Amniotic epithelial cell (primary cell): ENCODE results near the gene LCE1D.

Source experiments
- DNase-seq: peaks from one replicate; pipeline ENCODE4 v3.0.0-alpha.2; 2010; ENCODE audit warnings: low read depth

The LCE1D gene

GRCh38 chr1:152796421-152796820, at the start of gene LCE1D:
TSS of gene LCE1D (plus strand) at chr1:152796721. CDS start at chr1:152797795, 1,074 bp downstream.
- DNase-seq = no peak

GRCh38 chr1:152747831-152748230, 48.7 kb upstream of the LCE1D start:
- no peak for DNase-seq

- DNase-seq = peak; percentile 6
Observed at GRCh38 chr1:152752225-152752624, 44.3 kb upstream of the LCE1D start.

- DNase-seq = no peak
Observed at GRCh38 chr1:152753586-152753985, 42.9 kb upstream of the LCE1D start.

GRCh38 chr1:152756872-152757271, 39.6 kb upstream of the LCE1D start:
- DNase-seq = no peak

GRCh38 chr1:152757747-152758146, 38.8 kb upstream of the LCE1D start, which contains the start of gene KPRP:
TSS of gene KPRP (plus strand) at chr1:152758025. CDS start at chr1:152759589, 1,564 bp downstream.
- no peak for DNase-seq

GRCh38 chr1:152758636-152759035, 37.9 kb upstream of the LCE1D start:
- no peak for DNase-seq

GRCh38 chr1:152759453-152760173, 36.9 kb upstream of the LCE1D start:
- no peak for DNase-seq

- DNase-seq = no peak
Observed at GRCh38 chr1:152760551-152761190, 35.9 kb upstream of the LCE1D start.

- no peak for DNase-seq
Observed at GRCh38 chr1:152761609-152762213, 34.8 kb upstream of the LCE1D start.

- DNase-seq = peak; percentile 1
Observed at GRCh38 chr1:152768847-152769533, 27.5 kb upstream of the LCE1D start.

GRCh38 chr1:152770411-152770810, 26.1 kb upstream of the LCE1D start:
- DNase-seq = no peak

- DNase-seq = no peak
Observed at GRCh38 chr1:152774875-152775274, 21.6 kb upstream of the LCE1D start, which contains the start of gene LCE1F. TSS of gene LCE1F (plus strand) at chr1:152775140. CDS start at chr1:152776372, 1,232 bp downstream.

- no peak for DNase-seq
Observed at GRCh38 chr1:152776361-152776760, 20.2 kb upstream of the LCE1D start.

GRCh38 chr1:152777510-152778137, 18.9 kb upstream of the LCE1D start:
- no peak for DNase-seq

GRCh38 chr1:152783095-152783494, 13.4 kb upstream of the LCE1D start:
- DNase-seq = no peak

GRCh38 chr1:152786077-152786476, 10.4 kb upstream of the LCE1D start, which contains the start of gene LCE1E:
TSS of gene LCE1E (plus strand) at chr1:152786257. CDS start at chr1:152787300, 1,043 bp downstream.
- no peak for DNase-seq

GRCh38 chr1:152795686-152796085, 835 bp upstream of the LCE1D start:
- DNase-seq = no peak

GRCh38 chr1:152801333-152801732, 4.8 kb downstream of the LCE1D start:
- no peak for DNase-seq

- no peak for DNase-seq
Observed at GRCh38 chr1:152806576-152806975, 10.1 kb downstream of the LCE1D start, which contains the start of gene LCE1C. TSS of gene LCE1C (minus strand) at chr1:152806651. CDS start at chr1:152805478, 1,173 bp downstream.

GRCh38 chr1:152811050-152811449, 14.5 kb downstream of the LCE1D start:
- no peak for DNase-seq

GRCh38 chr1:152811671-152812070, 15.2 kb downstream of the LCE1D start, which contains the start of gene LCE1B:
TSS of gene LCE1B (plus strand) at chr1:152811971. CDS start at chr1:152812447, 476 bp downstream.
- DNase-seq = no peak
